K562 (cell line): ENCODE data around the gene TRPV5. TPM values are rescaled to one million over a fixed set of nuclear protein-coding genes. Genes with fewer than 3 reads are reported as not detected.

Experiments used
- L3MBTL2 ChIP-seq: fragments of 450-650 bp; IDR thresholded peaks from 2 replicates; pipeline ENCODE4 v1.6.1; 2016; ENCODE audit warnings: mild to moderate bottlenecking, moderate library complexity
- MAFK ChIP-seq: IDR thresholded peaks from 2 replicates; pipeline ENCODE4 v1.6.1; 2011; ENCODE audit warnings: low read length, improper control_type of control experiment
- NRF1 ChIP-seq, 2 experiments: fragments of 450-650 bp; IDR thresholded peaks in 1 of 2; conservative IDR thresholded peaks in 1 of 2; 2 replicates each; pipeline ENCODE4 v1.6.1; 2014; ENCODE audit warnings: mild to moderate bottlenecking in 2 of 2
- SPI1 ChIP-seq: IDR thresholded peaks from 2 replicates; pipeline ENCODE4 v1.6.1; 2011; ENCODE audit warnings: low read depth, low read length, control low read depth, borderline replicate concordance
- ZNF695 ChIP-seq: fragments of 450-650 bp; formaldehyde crosslinking; IDR thresholded peaks from 2 replicates; pipeline ENCODE4 v1.4.0; 2020; ENCODE audit warnings: mild to moderate bottlenecking, moderate library complexity
- ZNF766 ChIP-seq: fragments of 200-800 bp; sonication (Bioruptor generic); conservative IDR thresholded peaks from 2 replicates; pipeline ENCODE4 v1.6.1; 2016; ENCODE audit warnings: missing genetic modification characterization, missing compliant biosample characterization
- polyA plus RNA-seq, 8 experiments: library from polyadenylated mRNA; depleted of rRNA in 4 of 8; stranded (reverse) in 5 of 8; unstranded in 3 of 8; fragments of >200 nt; fragmentation: Nextera tagmentation in 2 of 8; fragmentation: Illumina TruSeq in 1 of 8; extraction: Ambion mirVana in 2 of 8; extraction: Trizol in 1 of 8; gene quantifications; 2 replicates each; pipeline versions ENCODE4 v1.2.1 to v1.2.3, GENCODE V29; 2011 to 2014; ENCODE audit warnings: inconsistent platforms in 1 of 8, missing spikeins in 1 of 8
- total RNA-seq, 7 experiments: library from RNA; depleted of rRNA in 6 of 7; stranded (reverse); fragments of >200 nt in 6 of 7; fragmentation: Illumina TruSeq in 2 of 7; extraction: Trizol in 2 of 7; gene quantifications; 2 replicates each; pipeline versions ENCODE4 v1.2.1 to v1.2.3, GENCODE V29; 2011 to 2021; ENCODE audit warnings: low replicate concordance in 1 of 7
- TF ChIP-seq, protein P1 (sequence below): fragments of 450-650 bp; IDR thresholded peaks from 2 replicates; pipeline ENCODE4 v1.6.1; 2016
- TF ChIP-seq, protein P2 (sequence below): sonication (generic); formaldehyde crosslinking; IDR thresholded peaks from 2 replicates; pipeline ENCODE4 v1.8.0; 2022; ENCODE audit warnings: mild to moderate bottlenecking, missing genetic modification reagents
- TF ChIP-seq, protein P3 (sequence below), 2 experiments: fragments of 250-450 bp in 1 of 2; fragments of 450-650 bp in 1 of 2; sonication (Bioruptor Pico) in 1 of 2; IDR thresholded peaks; 2 replicates each; pipeline versions ENCODE4 v1.6.1 to v1.8.0; 2016 to 2021; ENCODE audit warnings: mild to moderate bottlenecking in 2 of 2, moderate library complexity in 2 of 2, missing compliant biosample characterization in 1 of 2, missing genetic modification characterization in 1 of 2
- TF ChIP-seq, protein P4 (sequence below): sonication (generic); formaldehyde crosslinking; IDR thresholded peaks from 2 replicates; pipeline ENCODE4 v1.8.0; 2022; ENCODE audit warnings: mild to moderate bottlenecking, low read depth, missing genetic modification reagents
- TF ChIP-seq, protein P5 (sequence below): IDR thresholded peaks from 2 replicates; pipeline ENCODE4 v1.6.1; 2014; ENCODE audit warnings: antibody characterized with exemption

The TRPV5 gene
- total and polyA plus RNA-seq, 9 of the 15 experiments (the other 6 are each of a cell fraction or from before 2014, with no cell fraction given) = not detected

DNA sequence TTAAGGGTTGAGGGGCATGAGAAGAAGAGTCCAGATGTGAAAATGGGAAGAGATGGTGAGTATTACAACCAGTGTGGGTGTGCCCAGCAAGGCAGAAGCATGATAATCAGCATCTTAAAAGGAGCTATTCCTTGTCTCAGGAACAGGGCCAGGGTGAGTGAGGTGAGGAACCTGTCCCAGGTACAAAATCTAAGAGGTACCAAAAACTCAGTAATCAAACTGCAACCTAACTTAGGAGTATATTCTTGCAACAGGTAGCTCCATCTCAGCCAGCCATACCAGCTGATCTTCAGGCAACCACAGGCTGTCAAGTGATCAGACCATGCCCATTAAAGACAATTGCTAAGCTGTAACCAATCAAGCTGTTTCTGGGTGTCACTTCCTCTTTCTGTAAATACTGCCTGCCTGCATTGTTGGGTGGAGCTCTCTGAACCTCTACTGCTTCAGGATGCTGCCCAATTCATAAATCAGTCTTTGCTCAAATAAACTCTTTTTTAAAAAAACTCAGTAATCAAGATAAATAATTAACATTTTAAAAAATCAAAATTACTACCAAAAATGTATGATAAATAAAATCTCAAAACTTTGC lies 21.2 kb upstream of the TRPV5 start (continued):
- TF ChIP-seq L3MBTL2 = peak; percentile 31; the same call in 1 of the 2 replicates
- no peak for TF ChIP-seq NRF1 (conservative IDR thresholded peaks at IDR 0.05 in 1 of 2, IDR thresholded peaks at IDR 0.05 in 1 of 2)
- TF ChIP-seq, protein P1, sequence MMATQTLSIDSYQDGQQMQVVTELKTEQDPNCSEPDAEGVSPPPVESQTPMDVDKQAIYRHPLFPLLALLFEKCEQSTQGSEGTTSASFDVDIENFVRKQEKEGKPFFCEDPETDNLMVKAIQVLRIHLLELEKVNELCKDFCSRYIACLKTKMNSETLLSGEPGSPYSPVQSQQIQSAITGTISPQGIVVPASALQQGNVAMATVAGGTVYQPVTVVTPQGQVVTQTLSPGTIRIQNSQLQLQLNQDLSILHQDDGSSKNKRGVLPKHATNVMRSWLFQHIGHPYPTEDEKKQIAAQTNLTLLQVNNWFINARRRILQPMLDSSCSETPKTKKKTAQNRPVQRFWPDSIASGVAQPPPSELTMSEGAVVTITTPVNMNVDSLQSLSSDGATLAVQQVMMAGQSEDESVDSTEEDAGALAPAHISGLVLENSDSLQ = peak; percentile 50; the same call in 1 of the 2 replicates
- TF ChIP-seq SPI1 = peak; percentile 99
- TF ChIP-seq ZNF766 (CRISPR knock-in tag) = peak; percentile 93
- TF ChIP-seq, protein P2, sequence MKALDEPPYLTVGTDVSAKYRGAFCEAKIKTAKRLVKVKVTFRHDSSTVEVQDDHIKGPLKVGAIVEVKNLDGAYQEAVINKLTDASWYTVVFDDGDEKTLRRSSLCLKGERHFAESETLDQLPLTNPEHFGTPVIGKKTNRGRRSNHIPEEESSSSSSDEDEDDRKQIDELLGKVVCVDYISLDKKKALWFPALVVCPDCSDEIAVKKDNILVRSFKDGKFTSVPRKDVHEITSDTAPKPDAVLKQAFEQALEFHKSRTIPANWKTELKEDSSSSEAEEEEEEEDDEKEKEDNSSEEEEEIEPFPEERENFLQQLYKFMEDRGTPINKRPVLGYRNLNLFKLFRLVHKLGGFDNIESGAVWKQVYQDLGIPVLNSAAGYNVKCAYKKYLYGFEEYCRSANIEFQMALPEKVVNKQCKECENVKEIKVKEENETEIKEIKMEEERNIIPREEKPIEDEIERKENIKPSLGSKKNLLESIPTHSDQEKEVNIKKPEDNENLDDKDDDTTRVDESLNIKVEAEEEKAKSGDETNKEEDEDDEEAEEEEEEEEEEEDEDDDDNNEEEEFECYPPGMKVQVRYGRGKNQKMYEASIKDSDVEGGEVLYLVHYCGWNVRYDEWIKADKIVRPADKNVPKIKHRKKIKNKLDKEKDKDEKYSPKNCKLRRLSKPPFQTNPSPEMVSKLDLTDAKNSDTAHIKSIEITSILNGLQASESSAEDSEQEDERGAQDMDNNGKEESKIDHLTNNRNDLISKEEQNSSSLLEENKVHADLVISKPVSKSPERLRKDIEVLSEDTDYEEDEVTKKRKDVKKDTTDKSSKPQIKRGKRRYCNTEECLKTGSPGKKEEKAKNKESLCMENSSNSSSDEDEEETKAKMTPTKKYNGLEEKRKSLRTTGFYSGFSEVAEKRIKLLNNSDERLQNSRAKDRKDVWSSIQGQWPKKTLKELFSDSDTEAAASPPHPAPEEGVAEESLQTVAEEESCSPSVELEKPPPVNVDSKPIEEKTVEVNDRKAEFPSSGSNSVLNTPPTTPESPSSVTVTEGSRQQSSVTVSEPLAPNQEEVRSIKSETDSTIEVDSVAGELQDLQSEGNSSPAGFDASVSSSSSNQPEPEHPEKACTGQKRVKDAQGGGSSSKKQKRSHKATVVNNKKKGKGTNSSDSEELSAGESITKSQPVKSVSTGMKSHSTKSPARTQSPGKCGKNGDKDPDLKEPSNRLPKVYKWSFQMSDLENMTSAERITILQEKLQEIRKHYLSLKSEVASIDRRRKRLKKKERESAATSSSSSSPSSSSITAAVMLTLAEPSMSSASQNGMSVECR (CRISPR knock-in tag) = 0 out of 2 replicates have a peak, but pooled peaks have one; percentile 50
- TF ChIP-seq, protein P3, sequence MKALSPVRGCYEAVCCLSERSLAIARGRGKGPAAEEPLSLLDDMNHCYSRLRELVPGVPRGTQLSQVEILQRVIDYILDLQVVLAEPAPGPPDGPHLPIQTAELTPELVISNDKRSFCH (CRISPR knock-in tag; IDR thresholded peaks at IDR 0.05) = no peak
- TF ChIP-seq, protein P3 (tag; IDR thresholded peaks at IDR 0.05) = 0 out of 2 replicates have a peak, but pooled peaks have one; percentile 37
- no peak for TF ChIP-seq ZNF695 (CRISPR knock-in tag)
- TF ChIP-seq, protein P4, sequence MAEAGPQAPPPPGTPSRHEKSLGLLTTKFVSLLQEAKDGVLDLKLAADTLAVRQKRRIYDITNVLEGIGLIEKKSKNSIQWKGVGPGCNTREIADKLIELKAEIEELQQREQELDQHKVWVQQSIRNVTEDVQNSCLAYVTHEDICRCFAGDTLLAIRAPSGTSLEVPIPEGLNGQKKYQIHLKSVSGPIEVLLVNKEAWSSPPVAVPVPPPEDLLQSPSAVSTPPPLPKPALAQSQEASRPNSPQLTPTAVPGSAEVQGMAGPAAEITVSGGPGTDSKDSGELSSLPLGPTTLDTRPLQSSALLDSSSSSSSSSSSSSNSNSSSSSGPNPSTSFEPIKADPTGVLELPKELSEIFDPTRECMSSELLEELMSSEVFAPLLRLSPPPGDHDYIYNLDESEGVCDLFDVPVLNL (CRISPR knock-in tag) = 0 out of 2 replicates have a peak, but pooled peaks have one; percentile 39
- TF ChIP-seq, protein P5, sequence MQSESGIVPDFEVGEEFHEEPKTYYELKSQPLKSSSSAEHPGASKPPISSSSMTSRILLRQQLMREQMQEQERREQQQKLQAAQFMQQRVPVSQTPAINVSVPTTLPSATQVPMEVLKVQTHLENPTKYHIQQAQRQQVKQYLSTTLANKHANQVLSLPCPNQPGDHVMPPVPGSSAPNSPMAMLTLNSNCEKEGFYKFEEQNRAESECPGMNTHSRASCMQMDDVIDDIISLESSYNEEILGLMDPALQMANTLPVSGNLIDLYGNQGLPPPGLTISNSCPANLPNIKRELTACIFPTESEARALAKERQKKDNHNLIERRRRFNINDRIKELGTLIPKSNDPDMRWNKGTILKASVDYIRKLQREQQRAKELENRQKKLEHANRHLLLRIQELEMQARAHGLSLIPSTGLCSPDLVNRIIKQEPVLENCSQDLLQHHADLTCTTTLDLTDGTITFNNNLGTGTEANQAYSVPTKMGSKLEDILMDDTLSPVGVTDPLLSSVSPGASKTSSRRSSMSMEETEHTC = 0 out of 2 replicates have a peak, but pooled peaks have one; percentile 16
- TF ChIP-seq MAFK = 0 out of 2 replicates have a peak, but pooled peaks have one; percentile 15
